ENCODE results near the gene HLA-C.

DNA sequence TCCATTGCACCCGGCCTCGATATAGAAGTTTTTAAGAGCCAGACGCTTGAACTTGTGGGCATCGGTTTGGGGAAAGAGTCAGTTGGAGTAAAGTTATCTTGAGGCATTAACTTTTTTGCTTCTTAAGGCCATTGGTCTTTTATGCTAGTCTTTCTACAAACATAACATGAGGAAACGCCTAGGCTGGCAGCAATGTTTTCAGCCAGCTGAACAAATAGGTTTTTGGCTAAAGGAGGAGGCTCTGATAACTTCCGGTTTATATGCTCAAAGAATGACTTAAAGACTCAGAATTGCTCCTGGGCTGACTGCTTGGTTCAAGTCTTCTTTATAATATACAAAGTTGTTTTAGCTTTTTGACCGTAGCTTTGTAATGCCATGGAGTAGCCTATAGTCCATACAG lies 46.2 kb downstream of the HLA-C start:
- TF ChIP-seq POLR2A (IDR thresholded peaks at IDR 0.05) (no peak), CTCF (IDR thresholded peaks at IDR 0.05) (no peak), EP300 (IDR thresholded peaks at IDR 0.05) (no peak), POLR2AphosphoS5 (IDR thresholded peaks at IDR 0.05) (no peak)
